COLO668 (cell line): Measurements from ENCODE around the gene SHISAL2A.

Experiments used
- DNase-seq: peaks from one replicate; lab custom pipeline; 2025; ENCODE audit not compliant: unreplicated experiment; lab: John Stamatoyannopoulos, UW

The SHISAL2A gene

DNA sequence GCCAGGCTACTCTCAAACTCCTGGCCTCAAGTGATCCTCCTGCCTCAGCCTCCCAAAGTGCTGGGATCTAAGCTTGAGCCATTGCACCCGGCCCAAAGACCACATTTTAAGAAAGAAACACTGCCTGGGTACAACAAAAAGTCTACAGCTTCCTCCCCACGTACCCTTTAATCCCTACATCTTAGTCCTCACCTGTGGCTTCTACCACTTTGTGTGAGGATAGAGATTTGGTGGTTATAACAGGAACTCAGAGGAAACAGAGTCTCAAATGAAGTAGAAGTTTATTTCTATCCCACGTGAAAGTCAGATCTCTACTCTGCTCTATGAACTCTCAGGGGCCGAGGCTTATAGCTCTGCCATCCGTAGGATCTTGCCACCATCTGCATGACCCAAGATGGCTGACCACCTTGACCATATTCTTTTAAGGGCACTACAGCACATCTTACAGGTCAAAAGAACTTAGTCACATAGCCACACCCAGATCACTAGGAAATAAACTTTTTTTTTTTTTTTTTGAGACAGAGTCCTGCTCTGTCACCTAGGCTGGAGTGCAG is 17.4 kb upstream of the SHISAL2A start:
- no peak for DNase-seq

DNA sequence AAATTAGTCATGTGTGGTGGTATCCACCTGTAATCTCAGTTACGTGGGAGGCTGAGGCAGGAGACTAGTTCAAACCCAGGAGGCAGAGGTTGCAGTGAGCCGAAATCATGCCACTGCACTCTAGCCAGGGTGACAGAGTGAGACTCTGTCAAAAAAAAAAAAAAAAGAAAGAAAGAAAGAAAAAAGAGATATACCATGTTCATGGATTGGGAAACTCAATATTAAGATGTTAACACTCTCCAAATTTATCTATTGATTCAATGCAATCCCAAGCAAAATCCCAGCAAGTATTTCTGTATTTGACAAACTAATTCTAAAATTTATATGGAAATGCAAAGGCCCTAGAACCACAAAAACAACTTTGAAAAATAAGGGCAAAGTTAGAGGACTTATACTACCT is 11.0 kb upstream of the SHISAL2A start:
- DNase-seq, result no peak

DNA sequence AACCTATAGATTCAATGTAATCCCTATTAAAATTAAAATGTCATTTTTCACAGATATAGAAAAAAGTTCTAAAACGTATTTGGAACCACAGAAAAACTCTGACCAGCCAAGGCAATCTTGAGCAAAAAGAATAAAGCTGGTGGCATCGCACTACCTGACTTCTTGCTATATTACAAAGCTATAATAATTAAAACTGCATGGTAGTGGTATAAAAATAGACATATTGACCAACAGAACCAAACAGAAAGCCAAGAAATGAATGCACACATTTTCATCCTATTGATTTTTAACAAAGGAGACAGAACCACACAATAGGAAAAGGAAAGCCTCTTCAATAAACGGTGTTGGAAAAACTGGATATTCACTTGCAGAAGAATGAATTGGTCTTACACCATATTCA is 9.2 kb upstream of the SHISAL2A start:
- DNase-seq, result no peak

DNA sequence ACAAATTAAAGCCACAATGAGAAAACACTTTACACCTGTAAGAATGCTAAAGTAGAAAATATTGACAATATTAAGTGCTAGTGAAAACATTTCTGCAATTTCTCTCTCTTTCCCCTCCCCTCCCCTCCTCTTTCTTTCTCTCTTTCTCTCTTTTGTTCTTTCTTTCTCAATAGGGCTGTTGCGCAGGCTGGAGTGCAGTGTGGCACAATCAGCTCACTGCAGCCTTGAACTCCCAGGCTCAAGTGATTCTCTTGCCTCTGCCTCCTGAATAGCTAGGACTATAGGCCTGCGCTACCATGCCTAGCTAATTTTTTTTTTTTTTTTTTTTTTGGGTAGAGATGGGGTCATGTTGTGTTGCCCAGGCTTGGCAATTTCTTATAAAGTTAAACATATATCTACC is 5.9 kb upstream of the SHISAL2A start:
- DNase-seq, result no peak

DNA sequence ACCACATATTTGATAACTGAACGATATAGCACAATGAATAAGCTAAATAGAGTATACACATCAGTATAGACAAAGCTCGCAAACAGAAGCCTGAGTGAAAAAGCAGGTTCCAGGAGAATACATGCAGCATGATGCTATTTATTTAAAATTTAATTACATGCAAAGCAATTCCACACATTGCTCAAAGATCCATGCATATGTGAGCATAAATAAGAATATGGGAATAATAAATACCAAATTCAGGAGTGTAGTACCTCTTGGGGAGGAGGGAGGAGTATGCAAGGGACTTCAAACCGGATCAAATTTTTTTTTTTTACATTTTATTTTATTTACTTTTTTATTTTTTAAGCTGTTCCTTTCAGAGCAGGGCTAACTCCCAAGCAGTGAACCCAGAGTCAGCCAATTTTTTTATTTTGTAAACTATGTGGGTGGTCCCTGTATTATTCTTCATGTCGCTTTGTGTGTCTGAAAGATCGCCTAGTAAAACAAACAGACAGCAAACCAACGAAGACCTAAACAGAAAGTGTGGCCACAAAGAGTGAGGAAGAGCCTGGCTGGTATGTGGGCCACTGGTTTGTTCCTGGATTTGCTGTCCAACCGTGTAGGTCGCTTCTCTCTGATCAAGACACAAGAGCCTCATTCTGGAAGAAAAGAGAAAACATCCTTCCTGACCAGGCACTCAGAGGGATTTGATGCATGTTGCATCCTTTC is 4.2 kb upstream of the SHISAL2A start:
- no peak for DNase-seq

DNA sequence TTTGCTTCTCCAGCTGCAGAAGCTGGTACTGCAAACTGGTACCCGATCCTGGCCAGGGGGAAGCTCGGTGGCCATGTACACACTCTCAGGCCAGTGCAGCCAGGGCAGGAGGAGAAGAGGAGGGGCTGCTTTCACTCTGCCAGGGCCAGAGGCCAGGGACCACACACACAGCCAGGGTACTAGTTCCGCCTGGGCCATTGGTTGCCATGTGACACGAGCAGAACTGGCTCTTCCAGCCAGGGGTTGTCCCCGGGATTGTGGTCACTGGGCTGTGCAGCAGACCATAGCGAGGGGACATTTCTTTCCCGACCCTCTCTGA is 3.7 kb upstream of the SHISAL2A start:
- DNase-seq, result no peak

DNA sequence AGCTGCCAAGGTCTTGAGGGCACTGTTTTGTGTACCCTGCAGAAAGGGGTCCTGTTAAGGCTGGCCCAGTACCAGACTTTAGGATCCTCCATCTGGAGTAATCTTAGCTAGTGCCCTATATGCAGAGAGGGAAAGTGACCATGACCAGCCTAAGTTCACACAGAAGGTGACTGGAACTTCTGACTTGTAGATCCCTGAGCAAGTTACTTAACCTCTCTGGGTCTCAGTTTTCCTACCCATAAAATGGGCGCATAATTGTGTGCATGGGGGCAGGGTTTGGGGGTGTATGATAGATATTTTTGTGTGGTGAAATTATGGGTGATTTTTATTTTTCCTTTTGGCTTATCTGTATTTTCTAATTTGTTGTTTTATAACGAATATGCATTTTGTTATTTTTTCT is 3.3 kb upstream of the SHISAL2A start:
- DNase-seq, result no peak

DNA sequence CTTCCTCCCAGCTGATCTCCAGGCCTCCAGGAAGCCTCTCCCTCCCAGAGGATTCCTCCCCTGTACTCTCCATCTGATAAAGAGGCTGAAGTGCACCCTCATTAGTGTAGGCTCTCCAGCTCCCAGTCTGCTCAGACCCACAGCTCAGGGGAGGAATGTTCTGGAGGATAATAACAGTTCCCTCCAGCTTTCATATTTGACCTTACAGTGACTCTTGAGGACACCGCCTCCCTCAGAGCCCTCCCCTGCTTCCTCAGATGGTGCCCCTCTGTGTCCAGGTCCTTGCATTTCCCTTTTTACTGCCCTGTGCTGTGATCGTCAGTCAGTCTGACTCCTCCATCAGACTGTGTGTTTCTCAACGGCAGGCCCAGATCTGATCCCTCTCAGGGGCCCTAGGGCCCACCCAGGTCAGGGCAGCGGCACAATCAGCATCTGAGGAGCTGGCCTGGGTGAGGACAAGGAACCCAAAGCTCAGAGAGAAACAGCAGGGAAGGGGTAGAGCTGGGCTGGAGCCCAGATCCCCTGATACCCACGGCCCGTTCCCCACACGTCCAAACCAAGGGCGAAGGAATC is 1.1 kb upstream of the SHISAL2A start:
- DNase-seq, result no peak

DNA sequence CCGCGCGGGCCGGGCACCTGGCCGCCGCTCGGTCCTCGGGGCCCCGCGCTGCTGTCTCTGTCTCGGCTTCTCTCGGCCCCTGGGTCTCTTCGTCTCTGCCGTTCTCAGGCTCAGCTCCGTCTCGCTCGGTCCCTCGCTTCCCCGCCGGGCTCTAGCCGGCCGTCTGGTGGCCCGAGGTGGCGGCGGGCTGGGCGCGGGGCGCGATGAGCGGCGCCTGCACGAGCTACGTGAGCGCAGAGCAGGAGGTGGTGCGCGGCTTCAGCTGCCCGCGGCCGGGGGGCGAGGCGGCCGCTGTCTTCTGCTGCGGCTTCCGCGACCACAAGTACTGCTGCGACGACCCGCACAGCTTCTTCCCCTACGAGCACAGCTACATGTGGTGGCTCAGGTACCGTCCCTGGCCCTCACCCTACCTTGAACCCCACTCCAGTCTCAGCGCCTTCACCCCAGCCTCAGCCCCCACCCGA is 355 bp downstream of the SHISAL2A start:
- no peak for DNase-seq

DNA sequence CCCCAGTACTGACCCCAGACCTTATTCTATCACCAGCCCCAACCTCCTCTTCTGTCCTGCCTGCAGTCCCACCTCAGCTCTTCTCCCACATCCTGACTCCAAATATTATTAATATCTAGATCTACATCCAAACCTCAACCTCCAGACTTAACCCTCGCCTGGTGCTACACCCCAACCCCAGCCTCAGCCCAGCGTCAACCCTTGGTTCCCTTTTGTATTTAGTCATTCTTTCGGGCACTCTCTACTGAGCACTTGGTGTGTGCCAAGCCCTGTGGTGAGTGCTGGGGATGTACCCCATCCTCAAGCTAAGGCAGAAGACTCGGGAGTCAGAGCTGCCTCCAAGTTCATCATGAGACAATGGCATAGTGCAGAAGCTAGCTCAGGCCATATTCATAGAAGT is 1.1 kb downstream of the SHISAL2A start:
- no peak for DNase-seq

DNA sequence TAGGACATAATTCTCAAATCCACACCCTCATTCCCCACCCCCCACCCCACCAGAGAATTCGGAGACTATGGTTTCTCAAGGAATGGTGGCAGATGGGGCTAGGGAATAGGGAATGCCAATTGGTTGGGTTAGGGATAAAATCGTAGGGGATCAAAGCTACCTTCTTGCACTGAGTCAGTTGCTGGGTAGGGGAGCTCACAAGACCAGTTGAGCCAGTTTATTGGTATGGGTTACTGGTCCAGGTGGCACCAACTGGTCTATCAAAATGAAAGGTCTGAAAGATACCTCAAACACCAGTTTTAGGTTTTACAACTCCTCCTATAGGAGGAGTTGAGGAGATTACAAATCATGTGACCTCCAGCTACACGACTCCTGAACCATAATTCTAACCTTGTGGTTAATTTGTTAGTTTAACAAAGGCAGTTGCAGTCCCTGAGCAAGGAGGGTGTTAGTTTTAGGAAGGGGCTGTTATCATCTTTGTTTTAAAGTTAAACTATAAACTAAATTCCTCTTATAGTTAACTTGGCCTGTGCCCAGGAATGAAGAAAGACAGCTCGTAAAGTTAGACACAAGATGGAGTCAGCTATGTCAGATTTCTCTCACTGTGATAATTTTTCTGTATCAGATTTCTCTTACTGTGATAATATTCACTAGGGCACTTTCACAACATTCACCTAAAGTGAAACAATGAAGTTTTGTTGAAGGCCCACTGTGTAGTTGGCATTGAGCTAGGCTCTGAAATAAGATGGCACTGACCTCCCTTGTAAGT is 2.5 kb downstream of the SHISAL2A start:
- DNase-seq, result no peak

DNA sequence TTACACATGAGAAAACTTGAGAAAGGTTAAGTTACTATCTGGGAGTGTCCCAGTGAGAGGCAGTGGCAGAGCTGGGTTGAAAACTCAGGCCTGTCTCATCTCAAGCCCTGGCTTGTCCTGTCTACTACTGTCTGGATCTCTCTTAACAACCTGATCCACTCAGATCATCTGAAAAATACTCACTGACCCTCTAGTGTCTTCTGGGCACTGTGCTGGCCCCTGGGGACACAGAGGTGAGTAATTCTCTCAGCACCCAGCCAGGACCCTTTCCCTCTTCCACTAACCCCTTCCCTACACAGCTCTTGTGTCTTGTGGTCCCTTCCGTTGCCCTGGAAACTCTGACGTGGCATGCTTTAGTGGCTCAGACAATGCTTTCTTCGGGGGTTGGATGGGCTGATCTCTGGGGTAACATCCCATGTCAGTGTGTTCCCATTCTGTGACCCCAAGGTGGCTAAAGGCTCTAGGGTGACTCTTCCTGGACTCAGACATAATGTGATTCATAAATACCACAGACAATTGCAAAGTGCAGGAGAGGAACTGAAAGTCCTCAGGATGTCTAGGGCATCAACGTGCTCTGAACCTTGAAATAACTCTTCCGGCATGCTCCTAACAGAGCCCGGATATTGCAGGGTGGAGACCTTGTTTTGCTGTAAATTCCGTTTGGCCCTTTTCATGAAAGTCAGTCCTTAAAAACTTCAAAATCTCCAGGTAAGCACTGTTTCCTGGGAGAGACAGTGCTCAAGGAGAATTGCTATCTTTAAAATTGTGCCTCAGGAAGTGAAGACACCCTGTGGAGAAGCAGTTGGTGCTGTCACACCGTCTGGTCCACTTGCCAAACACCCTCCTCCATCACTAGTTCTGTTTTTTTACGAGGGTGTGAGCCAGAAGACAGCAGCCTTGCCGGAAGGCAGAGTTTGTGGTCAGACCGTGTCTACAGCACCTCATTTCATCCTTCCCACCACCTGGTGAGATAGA is 4.0 kb downstream of the SHISAL2A start:
- no peak for DNase-seq

DNA sequence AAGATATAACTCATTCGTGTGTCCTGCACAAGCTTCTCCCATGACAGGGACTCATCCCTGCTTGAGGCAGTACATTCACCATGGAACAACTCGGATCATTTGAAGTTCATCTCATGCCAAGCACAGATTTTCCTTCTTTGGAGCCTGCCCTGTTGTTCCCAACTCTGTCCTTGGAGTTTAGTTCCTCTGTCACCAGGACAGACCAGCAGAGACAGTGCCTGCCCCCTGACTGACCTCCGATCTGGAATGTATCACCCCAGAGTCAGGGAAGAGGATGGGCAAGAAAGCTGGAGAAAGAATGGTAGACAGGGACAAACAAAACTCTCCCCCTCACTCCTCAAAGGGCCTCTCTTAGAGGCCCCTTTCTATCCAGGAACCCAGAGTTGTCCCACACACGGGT is 5.0 kb downstream of the SHISAL2A start:
- DNase-seq, result no peak

DNA sequence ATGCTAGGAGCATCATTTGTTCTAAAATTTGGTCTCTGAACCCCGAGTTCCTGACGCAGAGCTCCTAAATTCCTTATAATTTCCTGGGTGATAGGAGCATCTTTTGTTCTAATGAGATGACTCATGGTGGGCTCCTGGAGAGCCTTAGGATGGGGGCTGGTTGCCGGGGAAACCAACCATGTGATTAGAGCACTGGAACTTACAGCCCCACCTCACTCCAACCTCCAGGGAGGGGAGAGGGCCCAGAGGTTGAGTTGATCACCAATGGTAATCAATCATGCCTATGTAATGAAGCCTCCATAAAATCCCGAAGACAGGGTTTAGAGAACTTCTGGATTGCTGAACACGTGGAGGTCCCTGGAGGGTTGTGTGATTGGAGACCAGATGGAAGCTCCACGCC is 7.7 kb downstream of the SHISAL2A start:
- no peak for DNase-seq

DNA sequence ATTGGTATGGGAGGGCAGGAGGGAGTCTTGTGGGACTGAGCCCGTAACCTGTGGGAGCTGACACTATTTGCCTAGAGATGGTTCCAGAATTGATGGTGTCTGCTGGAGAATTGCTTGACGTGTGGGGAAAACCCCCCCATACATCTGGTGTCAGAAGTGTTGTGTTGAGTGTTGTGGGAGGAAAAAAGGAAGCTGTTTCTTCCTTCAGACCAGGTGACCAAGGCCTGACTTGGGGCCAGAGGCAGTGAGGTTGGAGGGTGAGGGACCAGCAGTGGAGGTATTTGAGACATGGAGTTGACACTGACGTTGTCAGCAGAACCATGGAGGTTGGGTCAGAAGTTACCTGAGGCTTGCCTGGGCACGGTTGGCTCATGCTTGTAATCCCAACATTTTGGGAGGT is 8.3 kb downstream of the SHISAL2A start:
- DNase-seq, result no peak

DNA sequence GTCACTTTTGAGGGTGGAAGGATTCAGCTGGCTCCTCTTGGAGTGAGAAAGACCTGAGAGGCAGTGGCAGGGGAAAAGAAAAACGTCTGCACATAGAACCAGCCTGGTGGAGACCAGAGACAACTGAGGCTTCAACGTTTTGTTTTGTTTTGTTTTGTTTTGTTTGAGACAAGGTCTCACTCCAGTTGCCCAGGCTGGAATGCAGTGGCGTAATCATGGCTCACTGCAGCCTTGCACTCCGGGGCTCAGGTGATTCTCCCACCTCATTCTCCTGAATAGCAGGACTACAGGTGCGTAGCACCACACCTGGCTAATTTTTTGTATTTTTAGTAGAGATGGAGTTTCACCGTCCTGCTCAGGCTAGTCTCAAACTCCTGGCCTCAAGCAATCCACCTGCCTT is 12.3 kb downstream of the SHISAL2A start:
- DNase-seq, result no peak

DNA sequence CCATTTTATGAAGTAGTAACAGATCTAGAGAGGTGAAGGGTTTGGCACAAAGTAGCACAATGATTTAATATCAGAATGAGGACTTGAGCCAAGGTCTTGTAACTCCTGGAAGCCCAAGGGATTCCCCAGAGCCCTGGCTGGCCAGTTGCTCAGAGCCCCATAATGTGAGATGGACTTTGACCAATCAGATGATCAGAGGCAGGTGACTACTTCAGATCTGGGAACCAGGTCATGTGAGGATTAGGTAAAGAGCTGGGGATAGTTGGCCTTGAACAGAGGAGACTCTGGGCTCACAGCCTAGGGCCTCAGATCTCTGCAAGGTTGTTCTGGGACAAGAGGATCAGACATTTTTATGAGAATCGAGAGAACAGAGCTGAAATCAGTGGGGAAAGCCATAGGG is 18.9 kb downstream of the SHISAL2A start:
- DNase-seq, result no peak

DNA sequence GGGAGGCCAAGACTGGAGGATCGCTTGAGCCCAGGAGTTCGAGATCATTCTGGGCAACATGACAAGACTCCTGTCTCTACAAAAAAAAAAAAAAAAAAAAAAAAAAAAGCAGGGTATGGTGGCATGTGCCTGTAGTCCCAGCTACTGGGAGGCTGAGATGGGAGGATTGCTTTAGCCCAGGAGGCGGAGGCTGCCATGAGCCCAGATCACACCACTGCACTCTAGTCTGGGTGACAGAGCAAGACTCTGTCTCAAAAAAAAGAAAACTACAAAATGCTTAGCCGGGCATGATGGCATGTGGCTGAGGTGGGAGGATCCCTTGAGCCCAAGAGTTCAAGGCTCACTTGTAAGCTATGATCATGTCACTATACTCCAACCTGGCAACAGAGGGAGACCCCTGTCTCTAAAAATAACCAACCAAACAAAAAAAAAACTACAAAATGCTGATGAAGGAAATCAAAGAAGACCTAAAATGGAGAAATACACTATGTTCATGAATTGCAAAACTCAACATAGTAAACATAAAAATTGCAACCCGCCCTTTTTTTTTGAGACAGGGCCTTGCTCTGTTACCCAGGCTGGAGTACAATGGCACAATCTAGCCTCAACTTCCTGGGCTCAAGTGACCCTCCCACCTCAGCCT is 20.4 kb downstream of the SHISAL2A start:
- no peak for DNase-seq

DNA sequence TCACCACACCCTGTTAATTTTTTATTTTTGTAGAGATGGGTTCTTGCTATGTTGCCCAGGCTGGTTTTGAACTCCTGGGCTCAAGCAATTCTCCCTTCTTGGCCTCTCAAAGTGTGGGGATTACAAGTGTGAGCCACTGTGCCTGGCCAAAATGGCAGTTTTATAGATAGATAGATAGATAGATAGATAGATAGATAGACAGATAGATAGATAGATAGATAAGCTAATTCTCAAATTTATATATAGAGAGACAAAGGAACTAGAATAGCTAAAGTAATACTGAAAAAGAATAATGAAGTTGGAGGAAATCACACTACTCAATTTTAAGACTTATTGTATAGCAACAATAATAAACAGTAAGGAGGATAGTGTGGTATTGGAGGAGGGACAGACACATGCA is 21.1 kb downstream of the SHISAL2A start:
- no peak for DNase-seq

DNA sequence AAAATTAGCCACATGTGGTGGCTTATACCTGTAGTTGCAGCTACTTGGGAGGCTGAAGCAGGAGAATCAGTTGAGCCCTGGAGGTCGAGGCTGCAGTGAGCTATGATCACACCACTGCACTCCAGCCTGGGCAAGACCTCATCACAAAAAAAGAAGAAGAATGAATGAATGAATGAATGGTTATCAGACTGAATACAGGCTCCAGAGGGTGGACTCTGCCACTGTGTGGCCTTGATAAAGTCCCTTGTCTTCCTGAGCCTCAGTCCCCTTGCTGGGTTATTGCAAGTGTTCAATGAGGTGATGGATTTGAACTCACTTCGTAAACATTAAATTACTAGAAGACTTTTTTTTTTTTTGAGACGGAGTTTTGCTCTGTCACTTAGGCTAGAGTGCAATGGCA is 24.7 kb downstream of the SHISAL2A start:
- no peak for DNase-seq

DNA sequence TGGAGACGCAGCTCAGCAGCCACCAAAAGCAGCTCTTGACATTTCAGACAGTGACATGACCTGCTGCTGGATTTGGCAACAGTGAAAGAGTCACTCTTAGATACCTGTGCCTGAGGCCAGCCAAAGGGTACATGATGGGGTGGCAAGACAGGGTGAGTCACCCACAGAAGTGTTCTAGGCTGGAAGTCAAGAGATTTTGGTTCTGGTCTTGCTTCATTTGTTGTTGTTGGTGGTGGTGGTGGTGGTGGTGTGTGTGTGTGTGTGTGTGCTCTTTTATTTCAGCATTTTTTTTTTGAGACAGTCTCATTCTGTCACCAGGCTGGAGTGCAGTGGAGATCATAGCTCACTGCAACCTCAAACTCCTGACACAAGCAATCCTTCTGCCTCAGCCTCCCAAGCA is 25.8 kb downstream of the SHISAL2A start:
- no peak for DNase-seq
